ENCODE results near the gene WDR27.
"Not testable (repeated sequence)": the region's sequence is repeated elsewhere in the genome, so short reads cannot be mapped to it uniquely, and the experiment has no call there.

Gene WDR27

DNA sequence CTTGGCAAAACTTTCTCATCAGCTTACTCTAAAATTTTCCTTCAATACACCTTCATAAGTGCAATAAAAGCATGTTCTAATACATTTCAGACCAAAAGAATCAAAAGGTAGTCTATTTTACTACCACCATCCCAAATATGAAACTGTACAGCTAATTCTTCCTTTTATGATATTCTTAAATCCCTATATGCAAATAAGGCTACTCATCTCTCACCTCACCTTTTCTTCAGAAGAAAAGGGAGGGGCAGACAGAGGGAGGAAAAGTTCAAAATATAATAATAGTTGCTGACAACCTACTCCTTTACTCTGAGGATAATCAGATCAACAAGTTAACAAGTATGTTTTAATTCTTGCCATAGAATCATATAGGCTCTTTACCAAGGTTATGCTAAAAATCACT is 7.5 kb upstream of the WDR27 start:
- no peak for DNase-seq (ENCODE audit: low read depth)

DNA sequence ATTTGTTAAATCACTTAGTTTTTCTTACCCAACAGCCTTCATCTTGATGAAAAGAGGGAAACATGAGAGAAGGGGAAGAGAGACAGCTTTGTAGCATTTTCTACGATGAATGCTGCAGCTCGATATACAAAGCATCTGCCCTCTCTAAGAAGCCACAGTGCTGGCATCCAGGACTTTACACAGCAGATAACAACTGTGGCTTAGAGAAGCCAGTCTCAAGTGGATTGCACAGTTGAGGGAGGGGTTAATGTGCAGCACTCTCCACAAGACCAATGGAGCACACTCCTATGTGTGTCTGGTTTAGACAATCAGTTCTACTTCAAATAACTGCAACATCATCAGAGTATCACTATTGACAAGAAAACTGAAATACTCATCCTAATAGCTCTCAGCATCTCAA is 5.9 kb upstream of the WDR27 start:
- DNase-seq (ENCODE audit: low read depth), result no peak

DNA sequence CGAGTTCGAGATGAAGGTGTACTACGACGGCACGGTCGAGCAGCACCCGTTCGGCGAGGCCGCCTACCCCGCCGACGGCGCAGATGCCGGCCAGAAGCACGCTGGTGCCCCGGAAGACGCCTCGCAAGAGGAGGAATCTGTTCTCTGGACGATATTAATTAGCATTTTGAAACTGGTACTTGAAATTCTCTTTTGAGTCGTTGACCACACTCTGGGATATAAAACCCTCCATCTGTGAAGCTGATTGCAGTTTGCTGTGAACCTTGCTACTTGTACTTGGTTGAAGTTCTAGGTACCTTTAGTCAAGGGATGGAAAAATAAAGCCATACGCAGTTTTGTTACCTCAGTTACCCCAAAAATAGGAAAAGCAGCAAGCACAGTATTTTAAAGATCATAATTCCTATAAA is 1.0 kb upstream of the WDR27 start:
- DNase-seq (ENCODE audit: low read depth), result no peak

DNA sequence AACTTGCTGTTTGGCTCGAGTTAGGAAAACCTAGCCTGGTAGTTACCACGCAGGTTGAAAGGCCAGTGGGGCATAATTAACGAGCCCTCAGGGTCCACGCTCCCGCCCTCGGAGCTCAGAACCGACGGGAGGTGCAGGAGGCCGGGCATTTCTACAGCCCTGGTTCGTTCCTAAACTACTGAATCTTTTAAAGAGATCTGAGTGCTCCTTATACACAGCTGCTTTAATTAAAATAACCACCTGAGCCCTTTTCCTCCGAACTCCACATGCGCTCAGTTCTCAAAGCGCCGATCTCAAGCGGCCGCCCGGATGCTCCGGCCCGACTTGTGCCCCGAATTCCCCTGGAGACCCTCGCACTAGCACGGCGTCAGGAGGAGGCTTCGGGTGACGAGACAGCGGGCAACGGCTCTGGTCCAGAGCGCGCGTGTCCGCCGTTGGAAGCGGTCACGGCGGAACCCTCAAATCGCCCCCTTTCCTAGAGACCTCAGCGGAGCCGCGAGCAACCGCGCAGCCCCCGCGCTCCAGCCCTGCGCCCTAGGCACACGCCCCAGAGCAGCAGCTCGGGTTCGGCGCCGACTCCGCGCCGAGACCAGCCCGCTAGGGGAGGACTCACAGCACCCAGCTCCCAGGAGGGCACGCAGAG is 397 bp downstream of the WDR27 start:
- DNase-seq (ENCODE audit: low read depth), result no peak

DNA sequence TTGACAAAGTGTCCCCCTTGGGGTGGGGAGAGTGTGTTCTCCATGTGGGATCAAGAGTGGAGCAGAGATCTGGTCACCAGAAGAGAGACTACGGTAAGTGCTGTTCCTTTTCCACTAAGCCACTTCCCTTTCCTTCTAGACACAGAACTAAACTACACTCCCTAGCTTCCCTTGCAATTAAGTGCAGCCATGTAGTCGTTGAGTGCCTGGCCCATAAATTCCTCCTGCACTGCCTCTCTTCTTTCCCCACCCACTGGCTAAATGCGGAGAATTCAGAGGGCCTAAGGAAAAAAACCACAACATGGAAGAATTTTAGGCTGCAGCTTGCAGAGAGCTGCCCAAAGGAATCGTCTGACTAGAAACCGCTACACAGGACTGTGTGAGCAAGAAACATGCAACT is 1.5 kb downstream of the WDR27 start:
- no peak for DNase-seq (ENCODE audit: low read depth)

DNA sequence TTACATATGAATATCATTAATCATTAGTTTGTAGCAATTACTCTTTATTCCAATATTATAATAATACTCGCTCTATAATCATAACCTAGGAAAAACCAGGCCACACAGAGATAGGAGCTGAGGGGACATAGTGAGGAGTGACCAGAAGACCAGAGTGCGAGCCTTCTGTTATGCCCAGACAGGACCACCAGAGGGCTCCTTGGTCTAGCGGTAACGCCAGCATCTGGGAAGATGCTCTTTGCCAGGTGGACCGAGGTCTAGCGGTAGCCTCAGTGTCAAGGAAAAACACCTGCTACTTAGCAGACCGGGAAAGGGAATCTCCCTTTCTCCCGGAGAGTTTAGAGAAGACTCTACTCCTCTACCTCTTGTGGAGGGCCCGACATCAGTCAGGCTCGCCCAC is 4.7 kb downstream of the WDR27 start:
- not testable (repeated sequence) for DNase-seq (ENCODE audit: low read depth)

DNA sequence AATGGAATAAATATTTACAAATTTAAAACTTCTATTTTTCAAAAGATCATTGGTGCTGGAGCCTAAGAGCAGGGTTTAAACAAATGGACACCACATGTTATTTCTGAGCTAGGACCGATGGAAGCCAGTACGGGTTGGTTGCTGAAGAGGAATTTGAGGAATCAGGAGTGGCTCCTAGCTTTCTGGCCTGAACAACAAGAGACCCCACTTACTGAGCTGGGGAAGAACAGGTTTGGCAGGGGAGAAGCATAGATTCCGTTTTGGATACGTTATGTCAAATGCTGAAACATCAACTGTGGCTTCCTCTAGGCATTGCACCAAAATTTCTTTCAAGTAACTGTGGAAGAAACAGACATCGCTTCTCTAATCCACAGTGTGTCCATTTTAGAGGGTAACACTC is 6.7 kb downstream of the WDR27 start:
- no peak for DNase-seq (ENCODE audit: low read depth)

DNA sequence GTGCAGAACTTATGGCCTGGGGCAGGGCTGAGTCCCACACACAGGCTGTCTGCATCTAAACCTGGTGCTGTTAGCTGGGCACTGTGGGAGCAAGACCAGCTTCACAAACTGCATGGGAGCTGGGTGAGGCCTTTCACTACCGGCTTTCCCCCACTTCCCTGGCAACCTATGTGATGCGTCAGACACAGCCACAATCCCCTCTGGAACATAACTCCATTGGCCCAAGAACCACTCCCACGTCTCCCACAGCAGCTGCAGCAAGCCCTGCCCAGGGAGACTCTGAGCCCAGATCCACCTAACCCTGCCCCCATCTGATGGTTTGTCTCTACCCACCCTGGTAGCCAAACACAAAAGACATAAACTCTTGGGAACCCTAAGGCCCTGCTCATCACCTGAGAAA is 9.3 kb downstream of the WDR27 start:
- no peak for DNase-seq (ENCODE audit: low read depth)

DNA sequence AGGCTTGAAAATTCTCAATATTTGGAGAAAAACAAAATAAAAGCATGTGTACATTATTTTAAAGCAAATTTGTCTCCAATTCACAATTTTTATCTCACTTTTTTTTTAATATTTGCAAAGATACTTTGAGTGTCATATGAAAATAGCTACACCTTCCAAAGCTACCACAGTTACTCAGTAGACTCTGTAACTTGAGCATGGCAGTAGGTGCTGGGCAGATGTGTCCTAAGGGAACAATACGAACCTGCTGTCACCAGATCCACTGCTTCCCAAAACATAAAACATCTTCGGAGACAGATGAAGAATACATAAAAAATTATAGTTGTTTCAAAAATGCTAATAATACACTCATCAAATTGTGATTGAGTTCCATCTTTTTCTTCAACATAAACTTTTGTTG is 10.6 kb downstream of the WDR27 start:
- no peak for DNase-seq (ENCODE audit: low read depth)

DNA sequence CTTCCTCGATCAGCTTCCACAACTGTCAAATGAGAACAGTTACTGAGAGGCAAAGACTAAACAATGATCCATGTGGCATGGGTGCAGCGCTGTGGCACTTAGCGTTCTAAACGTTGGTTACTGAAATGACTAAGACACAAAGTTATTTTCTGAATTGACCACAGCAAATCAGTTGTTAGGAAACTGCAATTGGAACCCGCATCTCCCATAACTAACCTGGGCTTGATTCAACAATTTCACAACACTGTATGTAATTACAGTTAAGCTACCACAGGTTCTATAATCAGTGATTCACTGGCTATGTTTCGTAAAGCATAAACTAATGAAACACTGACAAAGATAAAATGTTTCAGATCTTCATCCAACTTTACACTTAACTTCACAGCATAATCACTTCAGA is 12.5 kb downstream of the WDR27 start:
- DNase-seq (ENCODE audit: low read depth), result no peak

DNA sequence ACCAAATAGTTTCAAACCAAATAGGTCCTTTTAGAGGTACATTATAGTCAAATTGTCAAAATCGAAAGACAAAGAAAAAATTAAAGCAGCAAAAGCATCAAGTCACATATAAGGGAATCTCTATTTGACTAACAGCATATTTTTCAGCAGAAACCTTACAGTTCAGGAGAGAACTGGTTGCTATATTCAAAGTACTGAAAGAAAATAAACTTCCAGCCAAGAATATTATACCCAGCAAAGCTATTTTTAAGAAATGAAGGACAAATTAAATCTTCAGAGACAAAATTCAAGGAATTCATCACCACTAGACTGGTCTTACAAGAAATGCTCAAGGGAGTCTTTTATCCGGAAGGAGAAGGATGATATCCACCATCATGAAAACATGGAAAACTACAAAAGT is 16.0 kb downstream of the WDR27 start:
- no peak for DNase-seq (ENCODE audit: low read depth)

DNA sequence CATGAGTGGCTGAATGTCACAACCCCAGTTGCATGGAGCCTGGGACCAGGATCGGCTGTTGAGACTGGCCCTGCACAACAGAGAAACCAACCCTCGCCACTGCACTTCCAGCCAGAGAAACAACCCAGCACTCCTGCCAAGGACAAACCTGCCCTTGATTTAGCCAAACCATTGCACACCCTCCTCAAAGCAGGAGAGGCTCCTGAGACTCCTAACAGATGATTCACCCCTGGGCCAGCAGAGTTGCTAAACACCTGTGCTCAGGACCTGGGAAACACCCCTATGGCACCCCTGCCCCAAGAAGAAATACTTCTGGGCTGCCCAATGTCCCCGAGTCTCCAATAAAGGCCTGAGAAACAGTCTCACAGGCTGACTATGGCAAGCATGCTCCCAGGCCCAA is 17.8 kb downstream of the WDR27 start:
- DNase-seq (ENCODE audit: low read depth), result no peak

DNA sequence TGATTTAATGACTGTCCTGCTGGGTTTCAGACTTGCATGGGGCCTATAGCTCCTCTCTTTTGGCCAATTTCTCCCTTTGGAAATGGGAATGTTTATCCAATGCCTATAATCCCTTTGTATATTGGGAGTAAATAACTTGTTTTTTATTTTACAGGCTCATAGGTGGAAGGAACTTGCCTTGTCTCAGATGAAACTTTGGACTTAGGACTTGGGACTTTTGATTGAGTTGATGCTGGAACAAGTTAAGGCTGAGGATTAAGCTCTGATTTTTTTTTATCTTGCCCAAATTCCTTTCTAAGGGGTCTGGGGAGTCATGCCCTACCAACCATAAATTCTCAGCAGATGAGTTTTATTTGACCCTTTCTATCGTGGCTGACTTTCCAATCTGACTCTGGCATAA is 23.5 kb downstream of the WDR27 start:
- DNase-seq (ENCODE audit: low read depth), result no peak

DNA sequence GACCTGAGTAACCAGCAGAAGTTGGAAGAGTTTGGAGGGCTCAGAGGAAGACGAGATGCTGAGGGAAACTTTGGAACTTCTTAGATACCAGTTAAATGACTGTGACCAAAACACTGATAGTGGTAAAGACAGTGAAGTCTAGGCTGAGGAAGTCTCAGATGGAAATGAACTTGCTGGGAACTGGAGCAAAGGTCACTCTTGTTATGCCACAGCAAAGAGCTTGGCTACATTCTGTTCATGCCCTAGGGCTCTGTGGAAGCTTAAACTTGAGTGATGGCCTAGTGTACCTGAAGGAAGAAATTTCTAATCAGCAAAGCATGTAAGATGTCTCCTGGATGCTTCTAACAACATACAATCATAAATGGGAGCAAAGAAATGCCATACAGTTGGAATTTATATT is 24.7 kb downstream of the WDR27 start:
- no peak for DNase-seq (ENCODE audit: low read depth)

DNA sequence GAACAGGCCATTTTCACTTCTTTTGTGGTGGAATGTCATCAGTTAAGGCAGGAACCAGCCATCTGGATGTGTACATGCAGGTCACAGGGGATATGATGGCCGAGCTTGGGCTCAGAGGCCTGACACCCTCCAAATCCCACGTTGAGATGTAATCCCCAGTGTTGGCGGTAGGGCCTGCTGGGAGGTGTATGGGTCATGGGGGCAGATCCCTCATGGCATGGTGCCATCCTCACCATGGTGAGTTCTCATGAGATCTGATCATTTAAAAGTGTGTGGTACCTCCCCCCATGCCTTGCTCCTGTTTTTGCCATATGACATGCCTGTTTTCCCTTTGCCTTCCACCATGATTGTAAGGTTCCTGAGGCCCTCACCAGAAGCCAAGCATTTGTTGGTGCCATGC is 26.8 kb downstream of the WDR27 start:
- DNase-seq (ENCODE audit: low read depth), result no peak

DNA sequence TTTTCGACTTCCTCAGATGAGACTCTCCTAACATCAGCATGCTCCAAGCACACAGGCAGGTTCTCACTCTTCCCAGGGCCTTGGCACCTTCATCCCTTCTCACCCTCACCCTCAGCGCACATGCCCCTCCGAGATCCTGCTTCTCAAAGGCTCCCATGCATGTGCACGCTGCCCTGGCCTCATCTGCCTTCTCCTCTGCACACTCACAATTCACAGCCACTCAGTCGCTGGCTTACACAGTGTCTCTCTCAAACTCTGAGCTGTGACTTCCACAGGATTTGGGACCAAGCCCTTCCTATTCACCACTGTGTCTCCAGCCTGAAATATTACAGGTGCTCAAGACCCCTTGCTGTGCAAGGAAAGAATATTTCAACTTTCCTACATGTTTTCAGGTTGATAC is 30.3 kb downstream of the WDR27 start:
- no peak for DNase-seq (ENCODE audit: low read depth)

DNA sequence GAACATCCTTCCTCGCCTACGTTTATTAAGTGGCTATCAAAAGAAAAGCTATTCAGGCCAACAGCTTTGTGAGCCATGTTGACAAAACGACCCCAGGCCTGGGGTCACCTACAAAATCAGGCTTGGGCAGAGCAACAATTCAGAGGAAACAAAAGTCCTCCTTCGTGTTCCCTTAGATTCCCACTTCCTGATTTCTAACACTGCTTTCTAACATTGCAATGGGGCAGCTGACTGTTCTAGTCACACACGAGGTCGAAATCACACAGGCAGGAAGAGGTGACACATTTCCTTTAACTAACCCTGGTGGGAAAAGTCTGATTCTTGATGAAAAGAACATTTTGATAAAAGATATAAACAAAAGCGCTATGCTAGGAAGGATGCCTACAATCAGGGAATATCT is 31.9 kb downstream of the WDR27 start:
- no peak for DNase-seq (ENCODE audit: low read depth)

DNA sequence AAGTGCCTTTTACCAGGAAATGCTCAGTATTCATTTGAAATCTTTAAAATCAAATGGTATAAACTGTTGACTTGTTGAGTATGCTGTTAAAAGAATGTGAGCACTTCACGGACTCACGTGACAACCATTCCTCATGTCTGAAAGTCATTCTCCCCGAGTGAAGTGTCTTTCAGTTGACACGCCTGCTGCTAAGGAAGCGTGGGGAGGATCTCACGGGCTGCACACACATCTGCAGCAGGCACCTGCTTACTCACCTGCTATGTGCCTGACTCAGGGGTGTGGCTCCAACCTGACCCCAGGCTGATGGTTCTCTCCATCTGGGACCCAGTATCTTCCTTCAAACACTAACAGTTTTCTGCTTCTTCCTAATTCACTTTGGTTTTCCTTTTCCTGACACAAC is 32.7 kb downstream of the WDR27 start:
- DNase-seq (ENCODE audit: low read depth), result no peak

DNA sequence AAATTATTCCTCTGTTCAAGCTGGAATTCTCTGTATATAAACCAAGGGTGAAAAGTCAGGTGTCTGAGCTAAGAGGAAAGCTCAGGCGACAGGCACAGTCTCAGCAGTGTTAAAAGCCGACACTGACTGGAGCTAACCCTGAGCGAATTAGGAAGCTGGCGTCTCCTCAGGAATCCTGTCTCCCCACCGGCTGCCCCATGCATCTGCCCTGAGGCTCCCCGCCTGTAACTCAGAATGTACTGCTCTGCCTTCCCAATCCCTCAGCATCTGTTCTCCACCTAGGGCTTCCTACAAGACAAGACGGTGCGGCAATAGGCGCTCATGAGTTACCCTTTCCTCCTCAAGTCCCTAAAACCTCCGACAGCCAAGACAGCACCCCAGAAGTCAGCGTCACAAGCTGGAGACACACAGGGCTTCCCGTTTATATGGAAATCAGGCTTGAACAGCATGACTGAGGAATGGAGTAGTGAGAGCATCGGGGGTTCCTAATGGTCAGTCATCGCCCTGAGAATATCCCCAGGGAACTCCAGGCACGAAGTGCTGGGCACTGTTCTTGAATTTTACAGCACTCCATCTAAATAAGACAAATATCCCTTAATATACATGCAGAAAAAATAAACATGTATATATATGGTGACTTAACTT is 33.5 kb downstream of the WDR27 start:
- DNase-seq (ENCODE audit: low read depth), result no peak

DNA sequence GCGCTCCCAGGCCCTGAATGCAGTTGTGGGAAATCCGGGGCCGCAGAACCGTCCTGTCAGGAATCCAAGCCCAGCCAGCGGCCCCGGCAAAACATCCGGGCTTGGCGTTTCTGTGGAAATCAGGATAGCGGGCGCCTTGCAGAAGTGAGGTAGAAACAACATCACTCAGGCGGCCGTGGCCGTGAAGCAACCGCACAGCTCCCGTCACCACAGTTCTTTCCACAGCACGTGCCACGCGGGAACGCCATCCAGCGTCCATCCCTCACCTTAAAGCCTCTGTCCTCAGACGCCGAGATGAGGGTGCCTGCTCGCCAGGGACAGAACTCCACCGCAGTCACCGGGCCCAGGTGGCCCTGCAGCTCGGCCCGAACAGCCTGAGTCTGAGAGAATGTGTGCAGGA is 34.1 kb downstream of the WDR27 start:
- DNase-seq (ENCODE audit: low read depth), result no peak

DNA sequence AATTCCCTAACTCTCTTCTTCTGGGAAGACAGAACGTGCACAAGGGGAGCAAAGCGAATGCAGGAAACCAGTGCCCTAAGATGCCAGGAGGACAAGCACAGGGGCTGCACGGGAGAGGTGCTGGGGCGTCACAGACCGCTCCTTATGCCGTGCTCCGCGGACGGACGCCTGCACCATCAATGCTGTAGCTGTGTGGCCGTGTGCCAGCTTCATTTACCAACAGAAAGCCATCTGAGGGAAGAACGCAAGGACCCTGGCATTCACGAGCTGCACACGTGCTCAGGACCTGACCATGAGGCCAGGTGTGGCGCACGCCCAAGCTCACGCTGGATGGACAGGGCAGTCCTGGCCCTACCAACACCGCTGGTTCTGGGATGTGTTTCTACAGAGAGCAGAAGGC is 35.4 kb downstream of the WDR27 start:
- DNase-seq (ENCODE audit: low read depth), result no peak

DNA sequence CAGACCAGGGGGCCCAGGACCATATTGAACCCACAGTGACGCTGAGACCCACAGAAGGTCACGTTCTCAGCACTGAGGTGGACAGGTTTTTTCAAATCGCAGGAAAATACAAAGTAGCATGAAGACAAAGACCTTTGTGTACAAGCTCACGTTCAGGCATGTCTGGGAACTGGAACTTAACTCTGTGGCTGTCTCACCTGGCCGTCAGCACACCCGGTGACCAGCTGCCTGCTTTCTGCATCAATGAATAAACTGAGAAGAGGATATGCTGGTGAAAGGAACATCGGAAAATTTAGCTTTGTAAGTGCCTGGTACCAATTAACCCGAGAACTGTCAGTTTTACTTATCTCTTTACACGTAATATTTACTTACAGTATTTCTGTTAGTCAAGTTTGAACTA is 36.5 kb downstream of the WDR27 start:
- DNase-seq (ENCODE audit: low read depth), result no peak

DNA sequence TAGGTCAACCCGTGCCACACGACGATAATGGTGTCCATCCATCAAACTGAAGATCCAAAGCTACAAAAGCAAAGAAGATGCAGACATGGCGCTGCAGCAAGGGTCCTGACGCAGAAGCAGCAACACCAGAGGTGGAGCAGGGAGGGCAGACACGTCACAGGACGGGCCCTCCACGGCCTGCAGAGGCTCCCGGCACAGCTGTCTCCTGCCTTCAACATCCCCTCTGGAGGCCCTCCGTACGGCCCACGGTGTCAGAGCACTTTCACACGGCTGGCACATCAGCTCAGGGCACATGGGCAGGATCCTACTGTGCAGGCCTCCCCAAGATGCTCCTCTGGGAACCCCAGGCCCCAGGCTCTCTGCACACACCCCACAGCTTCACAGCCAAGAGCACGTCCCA is 37.6 kb downstream of the WDR27 start:
- DNase-seq (ENCODE audit: low read depth), result no peak

DNA sequence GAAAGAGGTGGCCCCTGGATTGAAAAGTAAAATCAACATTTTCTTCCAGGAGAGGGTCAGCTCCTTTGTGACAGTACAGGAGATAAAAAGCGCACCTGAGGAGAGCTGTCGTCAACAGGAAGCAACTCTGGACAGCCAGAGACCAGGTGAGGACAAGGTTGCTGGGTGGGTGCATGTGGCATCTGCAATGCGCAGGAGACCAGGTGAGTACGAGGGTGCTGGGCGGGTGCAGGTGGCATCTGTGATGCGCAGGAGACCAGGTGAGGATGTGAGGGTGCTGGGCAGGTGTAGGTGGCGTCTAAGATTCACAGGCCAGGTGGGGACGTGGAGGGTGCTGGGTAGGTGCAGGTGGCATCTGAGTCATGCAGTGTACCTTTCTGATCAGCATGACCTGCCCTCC is 38.4 kb downstream of the WDR27 start:
- DNase-seq (ENCODE audit: low read depth), result no peak

DNA sequence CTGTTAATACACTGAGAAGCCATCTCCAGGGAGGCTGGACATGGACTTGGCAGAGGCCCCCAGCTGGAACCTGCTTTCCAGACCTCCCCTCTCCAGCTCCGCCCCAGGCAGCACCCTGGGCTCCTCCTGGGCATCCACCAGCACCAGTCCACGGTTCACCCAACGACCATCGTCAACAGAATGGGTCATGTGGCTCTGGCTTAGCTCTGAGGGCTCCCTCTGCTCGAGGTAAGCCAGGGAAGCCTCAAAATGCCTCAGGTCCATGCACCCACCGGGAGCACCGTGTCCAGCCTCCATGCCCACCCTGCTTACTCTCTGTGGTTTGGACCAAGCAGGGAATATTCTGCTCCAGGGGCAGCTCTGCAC is 40.5 kb downstream of the WDR27 start:
- DNase-seq (ENCODE audit: low read depth), result no peak
